ENCODE measurements around the gene FAF1.

DNA sequence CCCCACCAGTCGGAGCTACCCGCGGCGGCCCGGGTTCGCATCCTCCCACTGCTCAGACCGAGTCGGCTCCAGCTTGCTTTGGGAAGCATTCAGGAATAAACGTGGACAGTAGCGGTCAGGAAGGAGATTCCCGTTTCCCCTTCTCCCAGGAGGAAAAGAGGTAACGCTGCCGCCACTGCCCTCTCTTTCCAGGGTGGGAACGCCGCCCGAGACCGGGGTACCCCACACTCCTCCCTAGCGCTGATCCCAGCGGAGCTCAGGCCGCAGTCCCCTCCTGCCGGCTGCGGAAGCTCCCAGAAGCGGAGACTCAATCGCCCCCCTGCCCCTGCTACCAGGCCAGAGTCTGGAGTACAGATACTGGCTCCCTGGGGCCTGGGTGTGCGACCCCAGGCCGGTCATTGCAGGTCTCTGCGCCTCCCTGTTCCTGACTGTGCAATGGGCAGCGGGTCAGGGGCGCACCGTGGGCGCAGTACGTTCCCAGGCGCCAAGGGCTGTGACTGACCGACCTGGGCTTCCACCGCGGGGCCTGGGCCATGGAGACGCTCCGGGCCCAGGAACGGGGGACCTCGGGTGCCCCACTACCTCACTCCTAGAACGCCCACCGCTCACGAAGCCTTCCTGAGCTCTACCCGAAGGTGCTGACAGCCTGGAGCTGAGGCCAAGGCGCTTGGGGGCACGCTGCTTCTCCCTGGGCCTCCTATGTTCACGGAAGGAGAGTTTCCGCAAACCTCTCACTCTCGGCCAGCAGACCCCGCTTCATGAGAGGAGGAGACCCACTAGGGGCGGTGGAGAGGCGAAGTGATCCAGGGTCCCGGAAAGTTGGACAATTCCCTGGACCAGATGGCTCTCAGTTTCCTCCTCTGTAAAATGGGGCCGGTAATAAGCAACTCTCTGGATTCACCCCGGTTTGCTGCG, 544.6 kb downstream of the FAF1 start:
- TF ChIP-seq FOXA1 (IDR thresholded peaks at IDR 0.05) (no peak), SP1 (IDR thresholded peaks at IDR 0.05) (no peak), TARDBP (IDR thresholded peaks at IDR 0.05) (no peak), LEF1 (IDR thresholded peaks at IDR 0.05; ENCODE audit: borderline replicate concordance) (no peak), FOXK2 (IDR thresholded peaks at IDR 0.05) (no peak), BHLHE40 (IDR thresholded peaks at IDR 0.05; ENCODE audit: borderline replicate concordance) (no peak), ARNT (IDR thresholded peaks at IDR 0.05) (no peak), NFRKB (IDR thresholded peaks at IDR 0.05) (no peak), HDGF (IDR thresholded peaks at IDR 0.05; ENCODE audit: borderline replicate concordance) (no peak)
- TF ChIP-seq, protein P1, sequence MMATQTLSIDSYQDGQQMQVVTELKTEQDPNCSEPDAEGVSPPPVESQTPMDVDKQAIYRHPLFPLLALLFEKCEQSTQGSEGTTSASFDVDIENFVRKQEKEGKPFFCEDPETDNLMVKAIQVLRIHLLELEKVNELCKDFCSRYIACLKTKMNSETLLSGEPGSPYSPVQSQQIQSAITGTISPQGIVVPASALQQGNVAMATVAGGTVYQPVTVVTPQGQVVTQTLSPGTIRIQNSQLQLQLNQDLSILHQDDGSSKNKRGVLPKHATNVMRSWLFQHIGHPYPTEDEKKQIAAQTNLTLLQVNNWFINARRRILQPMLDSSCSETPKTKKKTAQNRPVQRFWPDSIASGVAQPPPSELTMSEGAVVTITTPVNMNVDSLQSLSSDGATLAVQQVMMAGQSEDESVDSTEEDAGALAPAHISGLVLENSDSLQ (IDR thresholded peaks at IDR 0.05), result no peak
